ENCODE results near the gene RBM48.

Gene RBM48

GRCh38 chr7:92586403-92586802 lies 57.8 kb downstream of the RBM48 start:
- H3K36me3 ChIP-seq (replicated peaks), result no peaks in the 10 kb centered on the region
- no peak for DNase-seq
- H3K27me3 ChIP-seq (replicated peaks), result no peaks in the 10 kb centered on the region
- TF ChIP-seq, protein P1, sequence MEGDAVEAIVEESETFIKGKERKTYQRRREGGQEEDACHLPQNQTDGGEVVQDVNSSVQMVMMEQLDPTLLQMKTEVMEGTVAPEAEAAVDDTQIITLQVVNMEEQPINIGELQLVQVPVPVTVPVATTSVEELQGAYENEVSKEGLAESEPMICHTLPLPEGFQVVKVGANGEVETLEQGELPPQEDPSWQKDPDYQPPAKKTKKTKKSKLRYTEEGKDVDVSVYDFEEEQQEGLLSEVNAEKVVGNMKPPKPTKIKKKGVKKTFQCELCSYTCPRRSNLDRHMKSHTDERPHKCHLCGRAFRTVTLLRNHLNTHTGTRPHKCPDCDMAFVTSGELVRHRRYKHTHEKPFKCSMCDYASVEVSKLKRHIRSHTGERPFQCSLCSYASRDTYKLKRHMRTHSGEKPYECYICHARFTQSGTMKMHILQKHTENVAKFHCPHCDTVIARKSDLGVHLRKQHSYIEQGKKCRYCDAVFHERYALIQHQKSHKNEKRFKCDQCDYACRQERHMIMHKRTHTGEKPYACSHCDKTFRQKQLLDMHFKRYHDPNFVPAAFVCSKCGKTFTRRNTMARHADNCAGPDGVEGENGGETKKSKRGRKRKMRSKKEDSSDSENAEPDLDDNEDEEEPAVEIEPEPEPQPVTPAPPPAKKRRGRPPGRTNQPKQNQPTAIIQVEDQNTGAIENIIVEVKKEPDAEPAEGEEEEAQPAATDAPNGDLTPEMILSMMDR (IDR thresholded peaks at IDR 0.05; ENCODE audit: low read depth, low read length, missing control alignments), result no peak
- in situ Hi-C loops (cut with HindIII; ENCODE audit: low pct_ligation_motif_present, low sequenced_read_pairs), result no loop called here
- no peak overlapping the region for H3K27ac ChIP-seq
- no peak overlapping the region for H3K4me3 ChIP-seq (ENCODE audit: low read depth, low read length)

- no peak overlapping the region for H3K27ac ChIP-seq
- DNase-seq, result no peak
- no peak overlapping the region for H3K4me3 ChIP-seq (ENCODE audit: low read depth, low read length)
- no peaks in the 10 kb centered on the region for H3K36me3 ChIP-seq (replicated peaks)
- H3K27me3 ChIP-seq (replicated peaks), result no peaks in the 10 kb centered on the region
- in situ Hi-C loops (cut with HindIII; ENCODE audit: low pct_ligation_motif_present, low sequenced_read_pairs), result no loop called here
- TF ChIP-seq, protein P1 (IDR thresholded peaks at IDR 0.05; ENCODE audit: low read depth, low read length, missing control alignments), result no peak
These were observed 58.2 kb downstream of the RBM48 start for GRCh38 chr7:92586841-92587240.
